ENCODE results near the gene FRY. TPM values are rescaled to one million over a fixed set of nuclear protein-coding genes. Genes with fewer than 3 reads are reported as not detected.

FRY gene
- total RNA-seq, 1 donor from 2014 or later: 83.6 TPM

- Mint-ChIP-seq H3K4me3 (ENCODE audit: unreplicated experiment) (no peak overlapping the region), H3K27me3 (ENCODE audit: unreplicated experiment) (no peaks in the 10 kb centered on the region), H3K27ac (ENCODE audit: unreplicated experiment) (no peak overlapping the region), H3K36me3 (ENCODE audit: unreplicated experiment) (no peaks in the 10 kb centered on the region), H3K4me1 (ENCODE audit: low read depth, unreplicated experiment) (no peaks in the 10 kb centered on the region), H3K9me3 (ENCODE audit: unreplicated experiment) (peaks cover 2% of the 10 kb centered on the region)
- no peak for DNase-seq
- TF ChIP-seq CTCF (IDR thresholded peaks at IDR 0.05; ENCODE audit: partially characterized antibody, unreplicated experiment): no peak
Observed at GRCh38 chr13:32201809-32202208, 170.2 kb downstream of the FRY start.

- H3K27me3 Mint-ChIP-seq (ENCODE audit: unreplicated experiment): no peaks in the 10 kb centered on the region
- H3K9me3 Mint-ChIP-seq (ENCODE audit: unreplicated experiment): peaks cover 2% of the 10 kb centered on the region
- no peaks in the 10 kb centered on the region for H3K36me3 Mint-ChIP-seq (ENCODE audit: unreplicated experiment)
- no peak overlapping the region for H3K27ac Mint-ChIP-seq (ENCODE audit: unreplicated experiment)
- H3K4me1 Mint-ChIP-seq (ENCODE audit: low read depth, unreplicated experiment): no peaks in the 10 kb centered on the region
- no peak for TF ChIP-seq CTCF (IDR thresholded peaks at IDR 0.05; ENCODE audit: partially characterized antibody, unreplicated experiment)
- no peak overlapping the region for H3K4me3 Mint-ChIP-seq (ENCODE audit: unreplicated experiment)
- DNase-seq: no peak
Observed at GRCh38 chr13:32202268-32202667, 170.7 kb downstream of the FRY start.

- Mint-ChIP-seq H3K27me3 (ENCODE audit: unreplicated experiment) (no peaks in the 10 kb centered on the region), H3K4me1 (ENCODE audit: low read depth, unreplicated experiment) (no peaks in the 10 kb centered on the region), H3K9me3 (ENCODE audit: unreplicated experiment) (peaks cover 2% of the 10 kb centered on the region), H3K27ac (ENCODE audit: unreplicated experiment) (no peak overlapping the region), H3K4me3 (ENCODE audit: unreplicated experiment) (no peak overlapping the region), H3K36me3 (ENCODE audit: unreplicated experiment) (no peaks in the 10 kb centered on the region)
- no peak for TF ChIP-seq CTCF (IDR thresholded peaks at IDR 0.05; ENCODE audit: partially characterized antibody, unreplicated experiment)
- DNase-seq: no peak
Observed at GRCh38 chr13:32203221-32203620, 171.6 kb downstream of the FRY start.

- Mint-ChIP-seq H3K4me3 (ENCODE audit: unreplicated experiment) (no peak overlapping the region), H3K27ac (ENCODE audit: unreplicated experiment) (no peak overlapping the region), H3K36me3 (ENCODE audit: unreplicated experiment) (no peaks in the 10 kb centered on the region), H3K4me1 (ENCODE audit: low read depth, unreplicated experiment) (no peaks in the 10 kb centered on the region), H3K27me3 (ENCODE audit: unreplicated experiment) (no peaks in the 10 kb centered on the region), H3K9me3 (ENCODE audit: unreplicated experiment) (peaks cover 2% of the 10 kb centered on the region)
- no peak for TF ChIP-seq CTCF (IDR thresholded peaks at IDR 0.05; ENCODE audit: partially characterized antibody, unreplicated experiment)
- DNase-seq: no peak
Observed at GRCh38 chr13:32203736-32204135, 172.2 kb downstream of the FRY start.

GRCh38 chr13:32205431-32206096 is 174.0 kb downstream of the FRY start:
- Mint-ChIP-seq H3K4me1 (ENCODE audit: low read depth, unreplicated experiment) (no peaks in the 10 kb centered on the region), H3K36me3 (ENCODE audit: unreplicated experiment) (no peaks in the 10 kb centered on the region), H3K27ac (ENCODE audit: unreplicated experiment) (no peak overlapping the region)

More at GRCh38 chr13:32205431-32206096, 174.0 kb downstream of the FRY start:
- no peak for TF ChIP-seq CTCF (IDR thresholded peaks at IDR 0.05; ENCODE audit: partially characterized antibody, unreplicated experiment)
- Mint-ChIP-seq H3K9me3 (ENCODE audit: unreplicated experiment) (no peaks in the 10 kb centered on the region), H3K4me3 (ENCODE audit: unreplicated experiment) (no peak overlapping the region), H3K27me3 (ENCODE audit: unreplicated experiment) (no peaks in the 10 kb centered on the region)
- no peak for DNase-seq
